ENCODE results near the gene CCBE1.

CCBE1 gene

GRCh38 chr18:59624369-59624765, 72.9 kb downstream of the CCBE1 start:
- DNase-seq (ENCODE audit: low read depth): no peak
- TF ChIP-seq, protein P1, sequence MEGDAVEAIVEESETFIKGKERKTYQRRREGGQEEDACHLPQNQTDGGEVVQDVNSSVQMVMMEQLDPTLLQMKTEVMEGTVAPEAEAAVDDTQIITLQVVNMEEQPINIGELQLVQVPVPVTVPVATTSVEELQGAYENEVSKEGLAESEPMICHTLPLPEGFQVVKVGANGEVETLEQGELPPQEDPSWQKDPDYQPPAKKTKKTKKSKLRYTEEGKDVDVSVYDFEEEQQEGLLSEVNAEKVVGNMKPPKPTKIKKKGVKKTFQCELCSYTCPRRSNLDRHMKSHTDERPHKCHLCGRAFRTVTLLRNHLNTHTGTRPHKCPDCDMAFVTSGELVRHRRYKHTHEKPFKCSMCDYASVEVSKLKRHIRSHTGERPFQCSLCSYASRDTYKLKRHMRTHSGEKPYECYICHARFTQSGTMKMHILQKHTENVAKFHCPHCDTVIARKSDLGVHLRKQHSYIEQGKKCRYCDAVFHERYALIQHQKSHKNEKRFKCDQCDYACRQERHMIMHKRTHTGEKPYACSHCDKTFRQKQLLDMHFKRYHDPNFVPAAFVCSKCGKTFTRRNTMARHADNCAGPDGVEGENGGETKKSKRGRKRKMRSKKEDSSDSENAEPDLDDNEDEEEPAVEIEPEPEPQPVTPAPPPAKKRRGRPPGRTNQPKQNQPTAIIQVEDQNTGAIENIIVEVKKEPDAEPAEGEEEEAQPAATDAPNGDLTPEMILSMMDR (IDR thresholded peaks at IDR 0.05; ENCODE audit: low read depth, low read length, missing control alignments): no peak
- in situ Hi-C loops (cut with HindIII; ENCODE audit: low sequenced_read_pairs): no loop called here
- no peak overlapping the region for H3K4me3 ChIP-seq (ENCODE audit: low read depth, low read length)

GRCh38 chr18:59623456-59624368, 73.5 kb downstream of the CCBE1 start:
- DNase-seq (ENCODE audit: low read depth): peak; percentile 82
- TF ChIP-seq, protein P1 (IDR thresholded peaks at IDR 0.05; ENCODE audit: low read depth, low read length, missing control alignments): no peak
- in situ Hi-C loops (cut with HindIII; ENCODE audit: low sequenced_read_pairs): no loop called here
- H3K4me3 ChIP-seq (ENCODE audit: low read depth, low read length): no peak overlapping the region

- in situ Hi-C loops (cut with HindIII; ENCODE audit: low sequenced_read_pairs): no loop called here
- no peak overlapping the region for H3K4me3 ChIP-seq (ENCODE audit: low read depth, low read length)
- TF ChIP-seq, protein P1 (IDR thresholded peaks at IDR 0.05; ENCODE audit: low read depth, low read length, missing control alignments): no peak
- DNase-seq (ENCODE audit: low read depth): no peak
These were observed 76.2 kb downstream of the CCBE1 start for GRCh38 chr18:59621027-59621426.

DNA sequence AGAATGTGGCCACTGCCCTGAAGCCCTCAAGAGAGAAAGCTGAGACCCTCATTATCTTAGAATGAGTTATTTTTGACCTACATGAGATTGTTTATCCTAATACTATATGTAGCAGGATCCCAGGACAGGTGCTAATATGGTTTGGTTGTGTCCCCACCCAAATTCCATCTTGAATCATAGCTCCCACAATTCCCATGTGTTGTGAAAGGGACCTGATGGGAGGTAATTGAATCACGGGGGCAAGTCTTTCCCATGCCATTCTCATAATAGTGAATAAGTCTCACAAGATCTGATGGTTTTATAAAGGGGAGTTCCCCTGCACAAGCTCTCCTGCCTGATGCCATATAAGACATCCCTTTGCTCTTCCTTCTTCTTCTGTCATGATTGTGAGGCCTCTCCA, 76.8 kb downstream of the CCBE1 start:
- H3K4me3 ChIP-seq (ENCODE audit: low read depth, low read length): no peak overlapping the region
- DNase-seq (ENCODE audit: low read depth): no peak
- TF ChIP-seq, protein P1 (IDR thresholded peaks at IDR 0.05; ENCODE audit: low read depth, low read length, missing control alignments): no peak
- in situ Hi-C loops (cut with HindIII; ENCODE audit: low sequenced_read_pairs): no loop called here

DNA sequence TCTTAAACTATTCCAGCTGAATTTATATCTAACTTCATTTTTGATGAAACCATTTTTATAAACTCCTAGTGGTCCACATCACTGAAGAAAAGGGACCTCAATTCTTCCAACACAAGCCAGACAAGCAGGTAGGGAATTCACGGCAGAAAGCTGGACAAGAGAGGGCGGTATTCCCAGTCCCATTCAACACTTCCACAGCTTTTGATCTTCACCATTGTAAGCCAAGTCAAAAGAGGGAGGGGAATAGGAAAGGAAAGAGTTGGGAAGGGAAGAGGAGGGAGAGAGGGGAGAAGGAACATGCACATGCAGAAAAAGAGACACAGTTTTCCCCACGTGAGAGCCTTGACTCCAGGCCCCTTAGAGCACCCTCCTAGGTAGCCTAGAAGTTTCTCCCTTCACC, 77.4 kb downstream of the CCBE1 start:
- in situ Hi-C loops (cut with HindIII; ENCODE audit: low sequenced_read_pairs): no loop called here
- H3K4me3 ChIP-seq (ENCODE audit: low read depth, low read length): no peak overlapping the region
- TF ChIP-seq, protein P1 (IDR thresholded peaks at IDR 0.05; ENCODE audit: low read depth, low read length, missing control alignments): no peak
- DNase-seq (ENCODE audit: low read depth): no peak

GRCh38 chr18:59617468-59617932, 79.7 kb downstream of the CCBE1 start:
- no peak overlapping the region for H3K4me3 ChIP-seq (ENCODE audit: low read depth, low read length)
- DNase-seq (ENCODE audit: low read depth): no peak
- TF ChIP-seq, protein P1 (IDR thresholded peaks at IDR 0.05; ENCODE audit: low read depth, low read length, missing control alignments): no peak
- in situ Hi-C loops (cut with HindIII; ENCODE audit: low sequenced_read_pairs): no loop called here

All from astrocyte of the cerebellum (primary cell).